GM21786 (cell line): ENCODE data around the gene TMEM52B.
A peak's percentile ranks its signal among the peaks of the same experiment; 100 is the strongest.
"Not testable (repeated sequence)": the region's sequence is repeated elsewhere in the genome, so short reads cannot be mapped to it uniquely, and the experiment has no call there.

Experiments
- ATAC-seq: cut with Tn5 transposase; IDR thresholded peaks from one replicate; pipeline ENCODE4 v1.9.1; 2021; ENCODE audit not compliant: unreplicated experiment

TMEM52B gene

DNA sequence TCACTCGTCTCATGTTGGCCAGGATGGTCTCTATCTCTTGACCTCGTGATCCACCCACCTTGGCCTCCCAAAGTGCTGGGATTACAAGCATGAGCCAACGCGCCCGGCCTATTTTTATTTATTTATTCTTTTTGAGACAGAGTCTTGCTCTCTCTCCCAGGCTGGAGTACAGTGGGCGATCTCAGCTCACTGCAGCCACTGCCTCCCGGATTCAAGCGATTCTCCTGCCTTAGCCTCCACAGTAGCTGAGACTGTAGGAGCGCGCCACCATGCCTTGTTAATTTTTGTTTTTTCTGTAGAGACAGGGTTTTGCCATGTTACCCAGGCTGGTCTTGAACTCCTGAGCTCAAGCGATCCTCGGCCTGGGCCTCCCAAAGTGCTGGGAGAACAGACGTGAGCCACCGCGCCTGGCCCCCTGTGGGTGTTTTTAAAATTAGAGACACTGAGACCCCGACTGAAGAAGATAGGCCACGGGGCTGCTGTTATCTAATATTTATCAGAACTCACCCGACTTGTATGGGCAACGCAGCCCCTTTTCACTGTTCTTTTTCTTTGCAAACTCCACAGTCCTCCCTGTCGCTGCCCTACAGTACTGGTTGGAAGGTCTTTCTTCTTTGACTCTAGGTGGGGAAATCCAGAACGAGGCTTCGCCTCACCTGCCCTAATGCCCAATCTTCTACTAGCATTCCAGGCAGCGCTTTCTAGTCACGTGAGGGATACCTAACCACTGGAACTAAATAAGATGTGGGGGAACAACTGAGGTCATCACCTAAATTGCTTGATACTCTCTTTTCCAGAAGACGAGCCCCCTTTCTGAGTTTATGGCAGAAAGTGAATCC lies 32.5 kb downstream of the TMEM52B start:
- ATAC-seq, result no peak

GRCh38 chr12:10211940-10212738 lies 33.3 kb downstream of the TMEM52B start:
- peak; percentile 74 for ATAC-seq

DNA sequence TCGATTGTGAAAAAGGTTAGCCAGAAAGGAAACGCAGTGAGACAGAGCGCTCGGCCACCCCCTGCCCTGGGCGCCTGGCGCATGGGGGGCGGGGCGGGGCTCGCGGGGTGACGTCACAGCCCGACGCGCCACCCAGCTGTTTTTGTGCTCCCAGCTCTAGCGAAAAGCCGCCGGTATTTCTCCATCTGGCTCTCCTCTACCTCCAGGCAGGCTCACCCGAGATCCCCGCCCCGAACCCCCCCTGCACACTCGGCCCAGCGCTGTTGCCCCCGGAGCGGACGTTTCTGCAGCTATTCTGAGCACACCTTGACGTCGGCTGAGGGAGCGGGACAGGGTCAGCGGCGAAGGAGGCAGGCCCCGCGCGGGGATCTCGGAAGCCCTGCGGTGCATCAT lies 33.9 kb downstream of the TMEM52B start, which contains the start of gene GABARAPL1:
Gene GABARAPL1, plus strand, starts transcription at position 139 of the 393 bp plus-strand sequence. Its CDS starts 253 bp downstream, at position 392.
- ATAC-seq, result peak; percentile 49

GRCh38 chr12:10213168-10214135 lies 34.6 kb downstream of the TMEM52B start:
- peak; percentile 34 for ATAC-seq

- no peak for ATAC-seq
Observed at GRCh38 chr12:10214136-10214894, 35.5 kb downstream of the TMEM52B start.

DNA sequence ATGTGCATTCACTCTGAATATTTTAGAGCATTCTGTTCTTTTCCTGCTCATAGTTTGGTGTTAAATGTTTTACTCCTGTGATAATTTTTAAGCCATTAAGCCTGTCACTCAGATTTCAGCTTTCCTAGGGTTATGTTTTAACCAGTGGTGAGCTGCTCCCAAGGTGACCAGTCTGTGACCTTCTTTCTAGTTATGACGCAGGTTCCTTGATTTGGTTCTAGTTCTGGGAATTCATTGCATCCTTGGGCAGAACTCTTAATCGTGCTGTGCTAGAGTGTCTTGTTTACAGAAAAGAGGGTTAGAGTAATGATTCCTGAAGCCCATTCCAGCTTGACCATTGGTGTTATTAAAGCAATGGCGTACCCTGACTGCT lies 36.0 kb downstream of the TMEM52B start:
- ATAC-seq, result no peak

DNA sequence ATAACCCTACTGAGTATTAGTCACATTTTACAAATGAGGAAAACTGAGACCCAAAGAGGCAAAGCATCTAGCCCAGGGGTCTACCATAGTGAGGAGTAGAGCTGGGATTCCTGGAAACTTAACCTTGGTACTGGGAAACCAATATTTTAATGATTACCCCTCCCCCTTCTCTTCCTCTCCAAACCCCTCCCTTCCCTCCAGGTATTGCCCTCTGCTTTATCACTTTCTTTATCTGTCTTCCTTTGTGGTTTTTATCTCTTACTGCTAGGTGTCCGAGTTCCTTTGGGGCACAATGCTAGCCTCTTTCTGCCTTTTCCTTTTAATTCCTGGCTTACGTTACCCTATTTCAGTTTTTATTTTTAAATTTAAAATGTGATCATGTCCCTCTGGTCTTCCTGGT lies 36.6 kb downstream of the TMEM52B start:
- no peak for ATAC-seq

GRCh38 chr12:10215946-10216345 lies 37.1 kb downstream of the TMEM52B start:
- ATAC-seq, result not testable (repeated sequence)

DNA sequence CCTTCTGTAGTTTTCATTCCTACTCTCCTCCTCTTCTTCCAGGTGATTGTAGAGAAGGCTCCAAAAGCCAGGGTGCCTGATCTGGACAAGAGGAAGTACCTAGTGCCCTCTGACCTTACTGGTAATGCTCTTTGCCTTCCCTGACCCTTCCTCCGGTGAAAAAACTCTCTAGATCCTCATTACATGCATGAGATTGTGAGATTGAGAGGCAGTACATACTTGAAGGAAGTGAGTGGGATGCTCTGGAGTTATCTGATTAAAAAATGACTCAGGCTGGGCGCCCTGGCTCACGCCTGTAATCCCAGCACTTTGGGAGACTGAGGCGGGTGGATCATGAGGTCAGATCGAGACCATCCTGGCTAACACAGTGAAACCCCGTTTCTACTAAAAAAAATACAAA lies 39.2 kb downstream of the TMEM52B start:
- ATAC-seq, result no peak

DNA sequence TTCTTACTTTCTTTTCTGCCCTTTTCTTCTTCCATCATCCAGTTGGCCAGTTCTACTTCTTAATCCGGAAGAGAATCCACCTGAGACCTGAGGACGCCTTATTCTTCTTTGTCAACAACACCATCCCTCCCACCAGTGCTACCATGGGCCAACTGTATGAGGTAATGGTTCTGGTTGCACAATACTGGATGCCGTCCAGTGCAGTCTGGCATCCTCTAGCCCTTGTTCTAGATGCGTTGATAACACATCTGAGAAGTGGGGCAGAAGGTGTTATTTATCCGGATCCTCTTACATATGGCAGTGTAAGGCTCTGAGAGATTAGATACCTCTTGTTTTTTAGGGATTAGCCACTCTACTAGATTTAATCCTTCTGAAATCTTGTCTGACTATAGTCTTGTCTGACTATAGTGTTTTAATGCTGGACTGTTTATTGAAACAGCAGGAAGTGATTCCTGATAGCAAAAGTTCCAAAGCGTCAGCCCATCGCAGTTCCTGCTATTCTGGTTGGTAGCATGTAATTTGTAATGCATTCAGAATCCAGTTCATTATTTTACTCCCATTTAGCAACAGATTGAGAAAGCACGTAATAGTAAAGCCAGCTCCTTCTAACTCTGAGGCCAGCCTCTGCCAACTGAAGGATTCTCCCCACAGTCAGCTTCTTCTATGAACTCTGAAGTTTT lies 41.7 kb downstream of the TMEM52B start:
- ATAC-seq, result no peak

- ATAC-seq, result no peak
Observed at GRCh38 chr12:10221846-10222245, 43.0 kb downstream of the TMEM52B start.

- ATAC-seq, result no peak
Observed at GRCh38 chr12:10223208-10223607, 44.4 kb downstream of the TMEM52B start.

DNA sequence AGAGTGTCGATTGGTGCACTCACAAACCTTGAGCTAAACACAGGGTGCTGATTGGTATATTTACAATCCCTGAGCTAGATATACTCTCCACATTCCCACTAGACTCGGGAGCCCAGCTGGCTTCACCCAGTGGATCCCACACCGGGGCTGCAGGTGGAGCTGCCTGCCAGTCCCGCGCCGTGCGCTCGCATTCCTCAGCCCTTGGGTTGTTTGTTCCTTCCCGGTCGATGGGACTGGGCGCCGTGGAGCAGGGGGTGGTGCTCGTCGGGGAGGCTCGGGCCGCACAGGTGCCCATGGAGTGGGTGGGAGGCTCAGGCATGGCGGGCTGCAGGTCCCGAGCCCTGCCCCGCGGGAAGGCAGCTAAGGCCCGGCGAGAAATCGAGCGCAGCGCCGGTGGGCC lies 46.6 kb downstream of the TMEM52B start:
- not testable (repeated sequence) for ATAC-seq

DNA sequence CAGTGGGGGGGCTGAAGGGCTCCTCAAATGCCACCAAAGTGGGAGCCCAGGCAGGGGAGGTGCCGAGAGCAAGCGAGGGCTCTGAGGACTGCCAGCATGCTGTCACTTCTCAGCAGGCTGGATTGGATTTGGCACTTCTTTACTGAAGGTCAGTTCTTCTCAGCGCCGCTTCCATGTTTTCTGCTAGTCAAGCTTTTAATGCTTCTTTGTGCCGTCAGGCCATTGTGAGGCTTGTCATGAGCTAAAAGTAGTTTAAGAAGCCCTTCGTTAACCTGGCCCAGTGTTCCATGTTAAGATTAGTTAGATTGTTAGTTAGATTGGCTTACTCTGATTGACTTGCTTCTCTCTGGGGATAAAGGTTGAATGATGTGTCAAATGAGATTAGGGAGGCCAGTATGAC lies 47.3 kb downstream of the TMEM52B start:
- ATAC-seq, result no peak

DNA sequence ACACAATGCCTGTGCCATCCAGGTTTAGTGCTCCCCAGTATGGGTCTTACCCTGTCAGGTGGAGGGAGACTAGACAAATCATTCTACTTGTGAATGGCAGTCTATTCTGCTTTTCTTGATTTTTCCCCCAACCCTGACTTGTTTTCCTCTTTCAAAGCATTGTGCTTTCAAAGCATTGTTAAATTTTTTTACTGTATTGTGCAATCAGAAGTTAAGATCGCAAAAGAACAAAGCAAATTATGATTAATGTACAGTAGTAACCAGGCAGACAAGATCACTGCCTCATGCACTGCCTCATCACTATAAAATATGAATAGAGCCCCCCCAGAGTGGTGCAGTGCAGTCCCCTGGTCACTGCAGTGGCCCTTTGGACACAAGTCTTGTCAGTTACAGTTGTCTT lies 47.9 kb downstream of the TMEM52B start:
- no peak for ATAC-seq

- no peak for ATAC-seq
Observed at GRCh38 chr12:10227648-10228047, 48.8 kb downstream of the TMEM52B start.

DNA sequence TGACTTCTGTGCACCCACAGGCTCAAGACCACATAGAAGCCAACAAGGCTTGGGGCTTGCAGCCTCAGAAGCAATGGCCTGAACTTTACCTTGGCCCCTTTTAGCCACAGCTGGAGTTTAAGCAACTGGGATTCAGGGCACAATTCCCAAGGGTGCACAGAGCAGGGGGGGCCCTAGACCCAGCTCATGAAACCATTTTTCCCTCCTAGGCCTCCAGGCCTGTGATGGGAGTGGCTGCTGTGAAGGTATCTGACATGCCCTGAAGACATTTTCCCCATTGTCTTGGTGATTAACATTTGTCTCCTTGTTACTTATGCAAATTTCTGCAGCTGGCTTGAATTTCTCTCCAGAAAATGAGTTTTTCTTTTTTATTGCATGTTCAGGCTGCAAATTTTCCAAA lies 55.7 kb downstream of the TMEM52B start:
- ATAC-seq, result no peak

DNA sequence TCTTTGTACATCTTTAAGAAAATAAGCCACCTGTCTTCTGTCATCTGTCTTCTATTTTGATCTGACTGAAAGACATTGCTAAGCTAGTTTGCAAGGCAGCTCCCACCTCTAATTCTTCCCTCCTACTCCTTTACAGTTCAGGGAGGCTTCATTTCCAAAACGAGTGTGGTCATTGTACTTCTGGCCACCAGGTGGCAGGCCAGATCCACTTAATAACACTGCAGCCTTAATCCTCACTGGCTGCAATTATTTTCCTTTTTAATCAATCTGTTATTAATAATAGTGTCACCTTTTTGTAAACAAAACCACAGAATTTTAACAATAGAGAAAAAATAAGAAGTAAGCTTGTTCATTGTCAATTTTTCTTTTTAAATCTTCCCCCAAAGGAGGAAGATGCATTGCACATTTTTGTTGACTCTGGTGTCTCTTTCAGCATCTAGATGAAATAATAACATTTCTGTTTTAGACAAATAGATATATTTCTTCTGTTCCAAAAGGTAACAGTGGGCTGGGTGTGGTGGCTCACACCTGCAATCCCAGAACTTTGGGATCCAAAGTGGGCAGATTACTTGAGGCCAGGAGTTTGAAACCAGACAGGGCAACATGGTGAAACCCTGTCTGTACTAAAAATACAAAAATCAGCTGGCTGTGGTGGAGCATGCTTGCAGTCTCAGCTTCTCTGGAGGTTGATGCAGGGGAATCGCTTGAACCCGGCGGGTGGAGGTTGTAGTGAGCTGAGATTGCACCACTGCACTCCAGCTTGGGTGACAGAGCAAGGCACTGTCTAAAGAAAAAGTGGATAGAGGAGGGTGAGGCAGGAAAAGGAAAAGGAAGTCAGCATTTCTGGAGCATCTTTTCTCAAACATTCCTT lies 57.2 kb downstream of the TMEM52B start:
- no peak for ATAC-seq

GRCh38 chr12:10236720-10237119 lies 57.9 kb downstream of the TMEM52B start:
- no peak for ATAC-seq
